AG04450 (cell line): Measurements from ENCODE around the gene CBX2. TPM values are rescaled to one million over a fixed set of nuclear protein-coding genes. Genes with fewer than 3 reads are reported as not detected.

Experiments
- CTCF ChIA-PET: fragments of 300-600, 350-600 bp; formaldehyde crosslinking; extraction: SDS; loops from one replicate; lab custom pipeline; 2022; ENCODE audit warnings: antibody characterized with exemption, inconsistent platforms; lab: Charles Lee
- POLR2A ChIA-PET: fragments of 350-600 bp; formaldehyde crosslinking; extraction: SDS; loops from one replicate; lab custom pipeline; 2021; ENCODE audit warnings: antibody characterized with exemption, inconsistent platforms; lab: Yijun Ruan, JAX
- DNase-seq: peaks from one replicate; pipeline ENCODE4 v3.0.0-alpha.2; 2011; ENCODE audit warnings: low read depth, low spot score
- H3K27ac ChIP-seq: one replicate; pipeline ENCODE4 v1.5.1; 2012; ENCODE audit warnings: low read depth, low read length, control low read depth
- H3K27me3 ChIP-seq: one replicate; pipeline ENCODE4 v1.6.0; 2012; ENCODE audit warnings: low read length; ENCODE audit not compliant: control insufficient read depth, insufficient read depth
- H3K4me3 ChIP-seq: 2 replicates; pipeline ENCODE4 v1.5.1; 2011; ENCODE audit warnings: mild to moderate bottlenecking, low read depth, low read length, control low read depth
- H3K9me3 ChIP-seq: 2 replicates; pipeline ENCODE4 v1.5.1; 2012; ENCODE audit warnings: low read length; ENCODE audit not compliant: control insufficient read depth, insufficient read depth
- CTCF ChIP-seq: IDR thresholded peaks from 2 replicates; pipeline ENCODE4 v1.5.1; 2011; ENCODE audit warnings: low read depth, low read length, control low read depth, inconsistent platforms
- polyA plus RNA-seq: library from polyadenylated mRNA; depleted of rRNA; stranded (reverse); fragments of >200 nt; gene quantifications from 2 replicates; pipeline ENCODE4 v1.2.3, GENCODE V29; 2011

Gene CBX2
- polyA plus RNA-seq, 1 experiment: 2.3 TPM

GRCh38 chr17:79819534-79820276, 41.8 kb downstream of the CBX2 start:
- H3K27me3 ChIP-seq: peaks cover 57% of the 10 kb centered on the region
- no peak for TF ChIP-seq CTCF
- no peak overlapping the region for H3K27ac ChIP-seq
- H3K4me3 ChIP-seq: no peak overlapping the region
- CTCF ChIA-PET: interaction anchor here (1.0 kb wide), 1 partner anchor 15 kb away, joined by 4 read pairs; no protein-coding TSS in a partner anchor
- POLR2A ChIA-PET: interaction anchor here (3.9 kb wide), 1 partner anchor 20 kb away, joined by 17 read pairs; the partner anchor contains the start of gene CBX4
- H3K9me3 ChIP-seq: no peaks in the 10 kb centered on the region; the same call in 1 of the 2 replicates
- no peak for DNase-seq

DNA sequence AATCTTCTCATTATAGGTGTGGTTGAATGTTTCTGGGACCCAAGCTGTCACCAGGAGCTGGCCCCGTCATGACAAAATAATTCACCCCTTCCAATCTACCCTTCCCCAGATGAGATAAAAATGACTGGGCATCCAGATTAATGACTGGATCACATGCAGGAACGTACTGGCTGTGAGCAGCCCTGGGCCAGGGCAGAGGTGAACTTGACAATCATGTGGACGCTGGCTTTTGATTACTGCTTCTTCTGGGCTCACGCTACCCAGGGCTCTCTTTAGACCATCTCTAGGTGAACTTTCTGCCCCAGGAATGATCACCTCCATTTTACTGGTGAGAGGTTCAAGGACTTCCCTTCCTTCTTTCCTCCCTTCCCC, 43.0 kb downstream of the CBX2 start:
- no peak overlapping the region for H3K4me3 ChIP-seq
- ChIA-PET POLR2A (interaction anchor here (0.6 to 0.9 kb wide), 2 partner anchors 8 to 42 kb away, joined by 3 to 4 read pairs; no protein-coding TSS in a partner anchor), CTCF (no interaction called here)
- DNase-seq: no peak
- H3K9me3 ChIP-seq: no peaks in the 10 kb centered on the region; the same call in 1 of the 2 replicates
- no peak for TF ChIP-seq CTCF
- peaks cover 46% of the 10 kb centered on the region for H3K27me3 ChIP-seq
- no peak overlapping the region for H3K27ac ChIP-seq

DNA sequence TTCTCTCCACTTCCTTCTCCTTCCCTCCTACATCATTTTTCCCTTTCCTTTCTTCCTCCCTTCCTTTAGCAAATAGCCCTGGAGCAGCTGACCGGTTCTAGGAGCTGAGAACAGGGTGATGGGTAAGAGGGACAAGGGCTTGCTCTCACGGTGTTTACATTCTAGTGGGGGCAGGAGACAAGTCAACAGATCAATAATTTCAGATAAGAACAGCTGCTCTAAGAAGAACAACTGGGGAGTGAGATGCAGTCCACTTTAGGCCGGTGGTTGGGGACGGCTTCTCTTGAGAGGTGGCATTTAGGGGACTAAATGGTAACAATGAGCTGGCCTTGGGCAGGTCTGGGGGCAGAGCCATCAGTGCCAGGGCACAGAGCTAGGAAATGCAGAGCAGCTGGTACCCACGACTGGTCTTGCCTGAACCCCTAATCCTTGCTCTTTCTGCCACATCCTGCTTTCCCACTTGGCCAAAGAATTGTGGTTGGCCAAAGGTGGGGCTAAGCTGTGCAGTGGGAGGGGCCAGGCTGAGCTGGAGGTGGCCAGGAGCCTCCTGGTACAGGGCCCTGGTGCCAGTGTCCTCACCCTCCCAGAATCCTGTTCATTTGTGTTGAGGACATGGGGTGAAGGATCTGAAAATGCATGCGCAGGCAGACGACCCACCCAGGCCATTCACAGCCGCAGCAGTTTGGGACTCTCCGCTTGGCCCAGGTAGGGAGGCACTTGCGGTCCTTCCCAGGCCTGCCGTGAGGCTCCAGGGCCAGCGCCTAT, 43.6 kb downstream of the CBX2 start:
- no peak overlapping the region for H3K4me3 ChIP-seq
- no peak for DNase-seq
- ChIA-PET POLR2A (interaction anchor here (0.6 to 0.9 kb wide), 2 partner anchors 9 to 42 kb away, joined by 3 to 4 read pairs; no protein-coding TSS in a partner anchor), CTCF (no interaction called here)
- H3K27me3 ChIP-seq: peaks cover 41% of the 10 kb centered on the region
- no peak for TF ChIP-seq CTCF
- H3K27ac ChIP-seq: no peak overlapping the region
- no peaks in the 10 kb centered on the region; the same call in 1 of the 2 replicates for H3K9me3 ChIP-seq

DNA sequence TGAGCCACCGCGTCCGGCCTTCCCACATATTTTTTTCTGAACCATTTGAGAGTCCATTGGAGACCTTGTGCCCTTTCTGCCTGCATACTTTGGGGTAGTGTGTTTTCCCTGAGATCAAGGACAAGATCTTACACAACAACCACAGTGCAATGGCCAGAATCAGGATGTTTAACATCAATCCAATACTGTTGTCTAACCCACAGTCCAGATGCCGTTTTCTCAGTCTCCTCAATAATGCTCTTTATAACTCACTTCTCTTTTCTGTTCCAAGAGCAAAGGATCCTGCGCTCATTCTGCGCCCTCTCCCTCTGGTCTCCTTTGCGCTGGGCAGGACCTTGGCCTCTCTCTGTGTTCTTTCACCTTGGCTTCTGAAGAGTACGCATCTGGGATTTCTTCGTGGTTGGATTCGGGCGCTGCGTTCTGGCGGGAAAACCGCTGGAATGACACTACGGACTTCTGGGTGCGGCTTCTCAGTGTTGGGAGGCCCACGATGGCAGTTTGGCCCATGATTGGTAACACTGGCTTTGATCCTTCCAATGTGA, 44.7 kb downstream of the CBX2 start:
- no peak for TF ChIP-seq CTCF
- Histone ChIP-seq H3K9me3 (no peaks in the 10 kb centered on the region; the same call in 1 of the 2 replicates), H3K27me3 (peaks cover 30% of the 10 kb centered on the region), H3K27ac (no peak overlapping the region), H3K4me3 (no peak overlapping the region)
- no peak for DNase-seq
- POLR2A ChIA-PET: no interaction called here
- CTCF ChIA-PET: interaction anchor here (0.7 to 1.3 kb wide), 2 partner anchors 12 to 13 kb away, joined by 3 to 4 read pairs; no protein-coding TSS in a partner anchor
